Endothelial cell of umbilical vein (primary cell): Measurements from ENCODE around the gene P3H2. TPM values are rescaled to one million over a fixed set of nuclear protein-coding genes. Genes with fewer than 3 reads are reported as not detected.

Experiments used
- BruUV-seq: library from RNA; stranded (reverse); fragments of 400-500 nt; replicated peaks from 2 replicates; lab custom pipeline; 2021; lab: Mats Ljungman, UMichigan
- CTCF ChIA-PET: fragments of 300-600, 350-600 bp; sonication (Branson Sonifier 250); formaldehyde crosslinking; loops from one replicate; lab custom pipeline; 2021; ENCODE audit warnings: antibody characterized with exemption, inconsistent platforms; lab: Charles Lee
- POLR2A ChIA-PET: fragments of 300-600, 350-600 bp; sonication (Branson Sonifier 250); formaldehyde crosslinking; loops from one replicate; lab custom pipeline; 2021; ENCODE audit warnings: antibody characterized with exemption, inconsistent platforms; lab: Charles Lee
- DNase-seq: peaks from one replicate; pipeline ENCODE4 v3.0.0-alpha.2; 2011; ENCODE audit warnings: low read depth, low spot score
- FAIRE-seq: peaks from 2 replicates; lab custom pipeline; 2011; peaks lifted over from hg19 to GRCh38; lab: Jason Lieb, UNC
- H2AFZ ChIP-seq: 2 replicates; pipeline ENCODE4 v1.6.0; 2012; ENCODE audit warnings: low read depth, low read length, control low read depth, inconsistent platforms
- H3K27ac ChIP-seq: 2 replicates; pipeline ENCODE4 v1.5.1; 2011; ENCODE audit warnings: low read depth, mild to moderate bottlenecking, control low read depth, low read length, moderate library complexity; ENCODE audit not compliant: insufficient read depth
- H3K27me3 ChIP-seq, 2 experiments: 2 replicates each; pipeline versions ENCODE4 v1.6.0 to v1.6.1; 2011; ENCODE audit warnings: low read length in 2 of 2, mixed read lengths in 1 of 2; ENCODE audit not compliant: control insufficient read depth in 2 of 2, insufficient read depth in 2 of 2
- H3K36me3 ChIP-seq, 2 experiments: 2 replicates in 1 of 2; 3 replicates in 1 of 2; pipeline ENCODE4 v1.5.1; 2011; ENCODE audit warnings: low read length in 2 of 2, mild to moderate bottlenecking in 1 of 2, moderate library complexity in 1 of 2; ENCODE audit not compliant: control insufficient read depth in 2 of 2, insufficient read depth in 2 of 2; ENCODE audit errors: extremely low read depth in 1 of 2
- H3K4me1 ChIP-seq: 3 replicates; pipeline ENCODE4 v1.5.1; 2011; ENCODE audit warnings: mild to moderate bottlenecking, low read length; ENCODE audit not compliant: control insufficient read depth, insufficient read depth; ENCODE audit errors: extremely low read depth
- H3K4me2 ChIP-seq: 2 replicates; pipeline ENCODE4 v1.6.1; 2011; ENCODE audit warnings: low read length, control low read depth, mixed read lengths; ENCODE audit not compliant: insufficient read depth
- H3K4me3 ChIP-seq, 3 experiments: fragments of 200-600 bp in 1 of 3; sonication (generic), shearing (Covaris generic) in 1 of 3; replicated peaks in 1 of 3; 2 replicates each; pipeline ENCODE4 v1.5.1; 2011 to 2016; ENCODE audit warnings: control low read depth in 3 of 3, low read length in 3 of 3, mild to moderate bottlenecking in 2 of 3, inconsistent platforms in 1 of 3, low read depth in 1 of 3, moderate library complexity in 1 of 3; ENCODE audit not compliant: insufficient read depth in 1 of 3
- H3K79me2 ChIP-seq: 2 replicates; pipeline ENCODE4 v1.6.0; 2012; ENCODE audit warnings: low read length, inconsistent platforms; ENCODE audit not compliant: control insufficient read depth, insufficient read depth
- H3K9ac ChIP-seq: replicated peaks from 2 replicates; pipeline ENCODE3; 2011; ENCODE audit warnings: low read length, control low read depth; ENCODE audit not compliant: insufficient read depth; ENCODE audit errors: extremely low read depth
- H3K9me1 ChIP-seq: replicated peaks from 3 replicates; pipeline ENCODE4 v1.6.0; 2011; ENCODE audit warnings: mild to moderate bottlenecking, low read length; ENCODE audit not compliant: control insufficient read depth, insufficient read depth; ENCODE audit errors: extremely low read depth
- H3K9me3 ChIP-seq: replicated peaks from 2 replicates; pipeline ENCODE4 v1.5.1; 2012; ENCODE audit warnings: low read length, inconsistent platforms; ENCODE audit not compliant: control insufficient read depth, insufficient read depth
- H4K20me1 ChIP-seq: replicated peaks from 2 replicates; pipeline ENCODE3; 2011; ENCODE audit warnings: mild to moderate bottlenecking, low read length; ENCODE audit not compliant: control insufficient read depth, insufficient read depth; ENCODE audit errors: extremely low read depth
- EZH2 ChIP-seq: IDR thresholded peaks from 2 replicates; pipeline ENCODE4 v1.6.1; 2012; ENCODE audit warnings: borderline replicate concordance, low read depth, mild to moderate bottlenecking, moderate library complexity, low read length, inconsistent platforms; ENCODE audit not compliant: severe bottlenecking
- FOS ChIP-seq: IDR thresholded peaks from 2 replicates; pipeline ENCODE4 v1.6.1; 2011; ENCODE audit warnings: mild to moderate bottlenecking, low read length, moderate library complexity, borderline replicate concordance; ENCODE audit not compliant: insufficient read depth
- GATA2 ChIP-seq: IDR thresholded peaks from 2 replicates; pipeline ENCODE4 v1.7.0; 2011; ENCODE audit warnings: low read depth, mild to moderate bottlenecking, moderate library complexity, mixed read lengths, low read length; ENCODE audit not compliant: insufficient read length, insufficient read depth
- JUN ChIP-seq: IDR thresholded peaks from 2 replicates; pipeline ENCODE4 v1.6.1; 2011; ENCODE audit warnings: borderline replicate concordance, low read depth; ENCODE audit not compliant: insufficient read length, insufficient read depth
- MYC ChIP-seq: IDR thresholded peaks from one replicate; pipeline ENCODE4 v1.6.1; 2011; ENCODE audit warnings: mild to moderate bottlenecking, low read depth, low read length
- POLR2A ChIP-seq: IDR thresholded peaks from 2 replicates; pipeline ENCODE4 v1.6.1; 2012; ENCODE audit warnings: low read depth, mild to moderate bottlenecking, control low read depth, low read length
- POLR2AphosphoS5 ChIP-seq: IDR thresholded peaks from 2 replicates; pipeline ENCODE4 v1.6.1; 2012; ENCODE audit warnings: low read depth, mild to moderate bottlenecking, control low read depth, low read length, moderate library complexity; ENCODE audit not compliant: insufficient read depth
- dilution Hi-C: fragments of 300-500 bp; cut with MboI; formaldehyde crosslinking; loops from one replicate; pipeline ENCODE4 v1.15.0; 2019; ENCODE audit warnings: low sequenced_read_pairs; ENCODE audit not compliant: extremely low pct_ligation_motif_present
- intact Hi-C: fragments of 100-400 bp; cut with micrococcal nuclease; formaldehyde crosslinking; loops from one replicate; pipeline ENCODE4 v1.10.0; 2022
- polyA plus RNA-seq, 4 experiments: library from polyadenylated mRNA; depleted of rRNA in 3 of 4; stranded (reverse) in 3 of 4; unstranded in 1 of 4; fragments of >200 nt; gene quantifications; 2 replicates each; pipeline versions ENCODE4 v1.2.1 to v1.2.3, GENCODE V29; 2011 to 2012; ENCODE audit warnings: missing spikeins in 1 of 4
- total RNA-seq: library from RNA; stranded (reverse); gene quantifications from 2 replicates; pipeline ENCODE4 v1.2.3, GENCODE V29; 2021
- TF ChIP-seq, protein P1 (sequence below), 2 donors: IDR thresholded peaks; 1 replicate in 1 of 2; 2 replicates in 1 of 2; pipeline ENCODE4 v1.5.1; 2011; ENCODE audit warnings: low read length in 2 of 2, mild to moderate bottlenecking in 2 of 2, moderate library complexity in 2 of 2, control low read depth in 1 of 2, inconsistent platforms in 1 of 2, low read depth in 1 of 2; ENCODE audit not compliant: insufficient read depth in 1 of 2; ENCODE audit errors: extremely low read depth in 1 of 2
- TF ChIP-seq, protein P2 (sequence below): IDR thresholded peaks from 2 replicates; pipeline ENCODE4 v1.6.1; 2011; ENCODE audit not compliant: insufficient read depth, insufficient read length

P3H2 gene
- total and polyA plus RNA-seq, 2 donors (not counting 3 experiments of a cell fraction or from before 2014, with no cell fraction given), result 6.6 to 6.8 TPM

DNA sequence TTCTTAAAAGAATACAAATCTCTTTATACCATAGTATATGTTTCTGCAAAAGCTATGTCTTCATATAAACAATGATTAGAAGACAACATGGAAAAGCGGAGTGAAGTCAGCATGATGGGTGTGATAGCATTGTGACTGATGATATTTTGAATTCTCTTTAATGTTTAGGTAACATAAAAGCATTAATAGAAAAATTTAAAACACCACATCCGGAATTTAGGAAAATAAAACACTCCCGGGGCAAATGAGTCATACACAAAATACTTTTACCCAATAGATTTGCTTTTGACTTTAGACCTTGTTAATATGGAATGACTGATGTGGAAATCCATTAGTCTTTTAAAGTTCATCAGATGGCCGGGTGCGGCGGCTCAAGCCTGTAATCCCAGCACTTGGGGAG, 134.7 kb downstream of the P3H2 start:
- no peak overlapping the region for H3K4me3 ChIP-seq
- dilution Hi-C loops, result no loop called here
- no peak overlapping the region for H3K27ac ChIP-seq
- intact Hi-C loops, result no loop called here
- no peaks in the 10 kb centered on the region for H3K36me3 ChIP-seq
- ChIA-PET CTCF (interaction anchor here (0.9 to 1.4 kb wide), 3 partner anchors 12 to 437 kb away, joined by 3 read pairs; partner anchors contain the start of gene P3H2), POLR2A (no interaction called here)
- FAIRE-seq (no peak), DNase-seq (no peak)
- no peak overlapping the region for H3K4me2 ChIP-seq
- H3K79me2 ChIP-seq, result no peaks in the 10 kb centered on the region
- no peak overlapping the region for H2AFZ ChIP-seq
- H4K20me1 ChIP-seq, result no peaks in the 10 kb centered on the region
- H3K9me1 ChIP-seq, result no peaks in the 10 kb centered on the region
- H3K4me1 ChIP-seq, result no peaks in the 10 kb centered on the region
- no peak for TF ChIP-seq POLR2A
- no peak for TF ChIP-seq FOS
- TF ChIP-seq JUN, result no peak
- TF ChIP-seq GATA2, result no peak
- TF ChIP-seq POLR2AphosphoS5, result no peak
- TF ChIP-seq MYC, result no peak
- H3K27me3 ChIP-seq, result no peaks in the 10 kb centered on the region
- no peak overlapping the region for H3K9ac ChIP-seq
- H3K9me3 ChIP-seq, result no peaks in the 10 kb centered on the region
- no TSS peak for BruUV-seq

DNA sequence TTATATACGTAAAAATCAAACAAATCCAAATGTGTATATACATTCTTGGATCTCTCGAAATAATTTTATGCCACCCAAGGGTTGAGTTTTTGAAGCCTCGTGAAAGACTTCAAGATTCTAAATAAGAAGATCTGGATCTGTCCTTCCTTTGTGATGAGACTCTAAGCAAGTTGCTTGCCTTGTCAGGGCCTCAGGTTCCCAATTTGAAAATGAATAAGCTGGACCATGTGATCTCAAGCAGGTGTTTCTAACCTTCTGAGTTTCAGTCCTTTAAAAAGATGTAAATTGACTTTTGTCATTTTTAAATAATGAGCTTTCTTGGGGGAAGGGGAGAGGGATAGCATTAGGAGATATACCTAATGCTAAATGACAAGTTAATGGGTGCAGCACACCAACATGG, 137.1 kb downstream of the P3H2 start:
- no peaks in the 10 kb centered on the region for H3K27me3 ChIP-seq
- no peak for FAIRE-seq
- H4K20me1 ChIP-seq, result no peaks in the 10 kb centered on the region
- no peak overlapping the region for H3K9ac ChIP-seq
- TF ChIP-seq, protein P1, sequence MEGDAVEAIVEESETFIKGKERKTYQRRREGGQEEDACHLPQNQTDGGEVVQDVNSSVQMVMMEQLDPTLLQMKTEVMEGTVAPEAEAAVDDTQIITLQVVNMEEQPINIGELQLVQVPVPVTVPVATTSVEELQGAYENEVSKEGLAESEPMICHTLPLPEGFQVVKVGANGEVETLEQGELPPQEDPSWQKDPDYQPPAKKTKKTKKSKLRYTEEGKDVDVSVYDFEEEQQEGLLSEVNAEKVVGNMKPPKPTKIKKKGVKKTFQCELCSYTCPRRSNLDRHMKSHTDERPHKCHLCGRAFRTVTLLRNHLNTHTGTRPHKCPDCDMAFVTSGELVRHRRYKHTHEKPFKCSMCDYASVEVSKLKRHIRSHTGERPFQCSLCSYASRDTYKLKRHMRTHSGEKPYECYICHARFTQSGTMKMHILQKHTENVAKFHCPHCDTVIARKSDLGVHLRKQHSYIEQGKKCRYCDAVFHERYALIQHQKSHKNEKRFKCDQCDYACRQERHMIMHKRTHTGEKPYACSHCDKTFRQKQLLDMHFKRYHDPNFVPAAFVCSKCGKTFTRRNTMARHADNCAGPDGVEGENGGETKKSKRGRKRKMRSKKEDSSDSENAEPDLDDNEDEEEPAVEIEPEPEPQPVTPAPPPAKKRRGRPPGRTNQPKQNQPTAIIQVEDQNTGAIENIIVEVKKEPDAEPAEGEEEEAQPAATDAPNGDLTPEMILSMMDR (IDR thresholded peaks at IDR 0.05; ENCODE audit: extremely low read depth in 1 of 2, insufficient read depth in 1 of 2, low read depth in 1 of 2, low read length in 2 of 2), result no peak
- TF ChIP-seq, protein P2, sequence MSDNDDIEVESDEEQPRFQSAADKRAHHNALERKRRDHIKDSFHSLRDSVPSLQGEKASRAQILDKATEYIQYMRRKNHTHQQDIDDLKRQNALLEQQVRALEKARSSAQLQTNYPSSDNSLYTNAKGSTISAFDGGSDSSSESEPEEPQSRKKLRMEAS, result no peak
- TF ChIP-seq JUN (no peak), FOS (no peak), MYC (no peak), POLR2A (no peak), POLR2AphosphoS5 (no peak), EZH2 (no peak), GATA2 (no peak)
- no peak overlapping the region for H2AFZ ChIP-seq
- no TSS peak for BruUV-seq
- no peaks in the 10 kb centered on the region for H3K79me2 ChIP-seq
- H3K4me2 ChIP-seq, result no peak overlapping the region
- H3K4me1 ChIP-seq, result no peaks in the 10 kb centered on the region
- intact Hi-C loops, result no loop called here
- no peaks in the 10 kb centered on the region for H3K9me1 ChIP-seq
- no peak overlapping the region for H3K27ac ChIP-seq
- no peak for DNase-seq
- no peaks in the 10 kb centered on the region for H3K36me3 ChIP-seq
- H3K4me3 ChIP-seq, result no peak overlapping the region
- CTCF ChIA-PET, result interaction anchor here (0.7 to 1.6 kb wide), 3 partner anchors 12 to 22 kb away, joined by 3 to 4 read pairs (median 4); no protein-coding TSS in a partner anchor
- dilution Hi-C loops, result no loop called here
- H3K9me3 ChIP-seq, result no peaks in the 10 kb centered on the region
- POLR2A ChIA-PET, result no interaction called here
